HG02763 (cell line): Measurements from ENCODE around the gene HSPA4.
"Not testable (repeated sequence)": the region's sequence is repeated elsewhere in the genome, so short reads cannot be mapped to it uniquely, and the experiment has no call there.

Experiments
- ATAC-seq: cut with Tn5 transposase; IDR thresholded peaks from one replicate; pipeline ENCODE4 v1.9.1; 2021; ENCODE audit warnings: mild to moderate bottlenecking, moderate library complexity; ENCODE audit not compliant: unreplicated experiment

The HSPA4 gene

DNA sequence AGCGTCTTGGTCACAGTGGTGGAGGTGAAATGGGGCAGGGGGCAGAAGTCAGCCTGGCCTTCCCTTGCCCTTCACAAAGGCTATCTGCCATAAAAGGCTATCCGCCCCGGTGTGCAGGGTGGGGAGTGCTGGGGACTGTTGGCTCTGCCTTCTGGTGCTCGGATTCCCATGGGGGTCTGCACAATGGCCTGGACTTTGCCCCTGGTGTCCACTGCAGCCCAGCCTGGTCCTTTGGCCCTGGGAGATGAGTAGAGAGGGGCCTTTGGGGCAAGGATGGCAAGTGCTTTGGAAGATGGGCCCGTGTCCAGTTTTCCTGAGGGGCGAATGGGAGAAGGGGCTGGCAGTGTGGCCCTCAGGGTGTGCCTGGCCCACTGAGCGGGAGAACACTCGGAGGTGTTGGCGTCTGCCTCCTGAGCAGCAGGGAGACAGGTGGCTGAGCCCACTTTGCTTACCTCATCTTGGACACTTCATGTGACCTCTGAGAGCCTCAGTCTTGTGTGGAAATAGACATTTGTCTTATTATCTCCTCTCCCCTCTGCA, 69.9 kb downstream of the HSPA4 start:
- ATAC-seq: no peak

DNA sequence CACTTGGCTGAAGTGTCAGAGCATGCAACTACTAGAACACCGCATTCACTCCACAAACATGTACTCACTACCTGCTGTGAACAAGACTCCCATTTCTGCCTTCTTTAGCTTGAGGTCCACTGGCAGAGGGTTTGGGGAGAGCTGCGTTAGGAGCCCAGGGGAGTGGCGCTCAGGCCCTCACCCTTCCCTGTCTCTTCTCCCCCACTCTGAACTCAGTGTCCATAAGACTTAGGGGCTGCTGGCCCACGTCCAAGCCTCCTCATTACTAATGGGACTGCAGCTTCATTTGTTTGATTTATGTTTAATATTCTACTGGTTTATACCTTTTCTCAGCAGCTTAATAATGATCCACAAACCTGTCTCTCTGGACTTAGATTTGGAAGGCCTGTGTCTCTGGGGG, 70.9 kb downstream of the HSPA4 start:
- no peak for ATAC-seq

DNA sequence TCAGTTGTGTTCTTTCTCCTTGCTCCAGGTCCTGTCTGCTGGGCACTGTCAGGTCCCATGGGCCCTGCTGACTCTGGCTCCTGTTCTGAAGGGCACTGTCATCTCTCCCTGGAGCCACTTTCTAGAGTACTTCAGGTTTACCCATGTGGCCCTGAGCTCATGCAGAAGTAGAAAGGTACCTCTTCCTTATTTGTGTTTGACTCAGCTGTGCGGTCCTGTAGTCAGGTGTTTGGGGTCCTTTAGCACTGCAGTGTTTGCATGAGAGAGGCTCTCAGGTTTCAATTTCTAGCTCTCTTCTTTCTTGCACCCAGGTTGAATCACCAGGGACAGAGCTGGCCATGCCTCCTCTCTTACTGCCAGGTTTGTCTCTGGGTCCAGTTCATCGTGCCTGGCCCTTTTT, 71.5 kb downstream of the HSPA4 start:
- peak; percentile 53 for ATAC-seq

DNA sequence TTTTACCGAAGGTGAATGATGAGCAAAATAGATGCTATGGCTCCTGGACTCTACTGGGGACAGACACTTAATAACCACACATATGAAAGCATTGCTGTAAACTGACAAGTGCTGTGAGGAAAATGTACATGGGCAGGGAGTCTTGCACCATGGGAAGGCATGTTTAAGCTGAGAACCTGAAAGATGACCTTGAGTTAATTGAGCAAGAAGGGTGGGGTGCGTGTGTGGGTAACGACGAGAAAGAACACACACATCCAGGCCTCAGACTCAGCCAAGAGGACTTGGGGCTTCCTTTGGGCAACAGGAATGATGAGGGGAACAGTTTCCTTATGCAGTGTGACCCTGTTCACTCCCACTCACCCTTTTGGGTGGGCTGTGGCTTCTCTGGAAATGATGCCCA, 73.1 kb downstream of the HSPA4 start:
- ATAC-seq: no peak

DNA sequence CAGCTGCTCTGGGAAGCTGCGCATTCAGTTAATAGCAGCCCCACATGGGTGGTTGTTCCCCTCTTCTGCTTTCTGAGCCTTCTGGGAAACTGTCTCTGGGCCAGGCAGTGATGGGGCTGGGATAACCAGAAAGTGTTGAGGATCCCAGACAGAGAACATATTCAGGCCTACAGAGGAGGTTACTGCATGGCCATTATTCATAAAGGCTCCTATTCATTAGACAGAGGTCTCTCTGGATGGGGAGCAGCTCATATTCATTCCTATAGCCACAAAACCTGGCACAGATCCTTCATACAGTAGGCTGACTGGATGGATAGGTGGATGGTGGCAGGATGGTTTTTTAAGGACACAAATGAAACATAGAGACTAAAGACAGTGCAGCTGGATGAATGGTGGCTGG, 76.3 kb downstream of the HSPA4 start:
- ATAC-seq: no peak

DNA sequence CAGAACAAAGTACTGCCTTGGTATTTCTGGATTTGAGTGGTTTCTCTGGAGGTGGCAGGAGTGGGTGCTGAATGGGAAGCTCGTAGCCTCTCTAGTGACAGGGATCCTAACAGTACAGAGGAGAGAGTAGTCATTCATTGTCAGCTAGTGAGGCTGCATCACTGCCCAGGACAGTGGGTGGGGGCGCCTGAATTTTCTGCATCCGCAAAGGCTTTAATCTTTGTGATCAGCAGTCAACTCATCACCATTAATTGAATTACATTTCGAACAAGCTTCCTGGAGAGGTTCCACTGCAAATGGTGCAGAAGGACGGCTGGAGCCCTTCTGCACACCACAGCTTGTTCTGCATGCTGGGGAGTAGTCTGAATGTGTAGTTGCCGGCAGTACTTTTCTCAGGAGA, 77.5 kb downstream of the HSPA4 start:
- ATAC-seq: no peak

- no peak for ATAC-seq
These were observed 78.1 kb downstream of the HSPA4 start for GRCh38 chr5:133129950-133130349.

DNA sequence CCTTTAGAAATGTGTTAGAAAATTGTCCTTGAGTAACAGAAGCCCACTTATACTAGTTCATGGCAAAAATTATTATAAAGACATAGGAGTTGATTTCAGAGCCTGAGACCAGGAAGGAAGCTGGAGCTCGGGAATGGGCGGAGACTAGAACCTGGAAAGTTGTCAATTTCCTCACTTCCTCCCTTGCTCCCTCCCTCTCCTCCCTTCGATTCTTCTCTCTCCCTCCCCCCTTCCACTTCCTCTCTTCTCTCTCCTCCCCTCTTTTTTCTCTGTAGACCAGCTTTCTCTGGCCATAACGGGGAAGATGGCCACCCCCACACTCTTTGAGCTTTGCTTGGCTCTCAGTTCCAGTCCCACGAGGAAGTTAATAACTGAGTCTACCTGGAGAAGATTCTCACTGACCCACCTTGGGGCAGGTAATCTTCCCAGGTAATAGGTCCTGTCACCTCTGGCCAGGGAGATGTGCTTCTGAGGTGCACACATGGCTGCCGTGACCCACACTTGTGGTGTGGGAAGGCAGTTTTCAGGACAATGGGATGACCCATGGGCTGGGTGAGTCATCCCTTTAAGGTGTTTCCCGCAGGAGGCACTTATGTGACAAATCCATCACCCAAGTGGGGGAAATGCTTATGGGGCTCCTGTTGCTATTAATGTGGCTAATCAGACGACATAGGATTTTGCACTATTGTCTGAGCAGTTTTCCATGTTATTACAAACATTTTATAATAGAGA, 78.7 kb downstream of the HSPA4 start:
- no peak for ATAC-seq

- no peak for ATAC-seq
These were observed 80.9 kb downstream of the HSPA4 start for GRCh38 chr5:133132717-133133116.

DNA sequence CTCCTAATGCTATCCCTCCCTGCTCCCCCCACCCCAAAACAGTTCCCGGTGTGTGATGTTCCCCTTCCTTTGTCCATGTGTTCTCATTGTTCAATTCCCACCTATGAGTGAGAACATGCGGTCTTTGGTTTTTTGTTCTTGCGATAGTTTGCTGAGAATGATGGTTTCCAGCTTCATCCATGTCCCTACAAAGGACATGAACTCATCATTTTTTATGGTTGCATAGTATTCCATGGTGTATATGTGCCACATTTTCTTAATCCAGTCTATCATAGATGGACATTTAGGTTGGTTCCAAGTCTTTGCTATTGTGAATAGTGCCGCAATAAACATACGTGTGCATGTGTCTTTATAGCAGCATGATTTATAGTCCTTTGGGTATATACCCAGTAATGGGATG, 81.4 kb downstream of the HSPA4 start:
- ATAC-seq: not testable (repeated sequence)

GRCh38 chr5:133136890-133137289, 85.1 kb downstream of the HSPA4 start:
- not testable (repeated sequence) for ATAC-seq

DNA sequence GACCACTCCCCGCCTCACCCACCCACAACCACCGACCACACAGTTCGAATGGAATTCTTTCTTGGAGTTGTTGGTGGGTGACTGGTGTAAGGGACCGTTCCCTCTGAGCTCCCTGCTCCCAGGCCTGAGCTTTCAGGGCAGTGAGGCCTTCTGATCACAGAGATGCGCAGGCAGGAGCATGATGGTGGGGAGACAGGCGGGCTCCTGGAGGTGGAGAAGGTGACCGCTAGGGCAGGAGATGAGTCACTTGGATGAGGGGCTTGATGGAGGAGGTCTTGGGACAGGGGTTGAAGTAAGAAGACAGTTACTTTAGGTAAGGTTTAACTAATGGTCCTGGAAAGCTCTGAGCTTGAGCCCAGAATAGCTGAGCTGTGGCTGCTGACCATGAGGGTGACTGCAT, 88.5 kb downstream of the HSPA4 start:
- no peak for ATAC-seq

- no peak for ATAC-seq
These were observed 89.9 kb downstream of the HSPA4 start for GRCh38 chr5:133141746-133142145.

GRCh38 chr5:133142782-133143181, 91.0 kb downstream of the HSPA4 start:
- ATAC-seq: no peak

GRCh38 chr5:133144245-133144981, 92.6 kb downstream of the HSPA4 start:
- no peak for ATAC-seq

- ATAC-seq: no peak
These were observed 93.8 kb downstream of the HSPA4 start for GRCh38 chr5:133145436-133146170.

- no peak for ATAC-seq
These were observed 95.6 kb downstream of the HSPA4 start for GRCh38 chr5:133147411-133147810.

GRCh38 chr5:133147815-133148567, 96.2 kb downstream of the HSPA4 start:
- no peak for ATAC-seq

DNA sequence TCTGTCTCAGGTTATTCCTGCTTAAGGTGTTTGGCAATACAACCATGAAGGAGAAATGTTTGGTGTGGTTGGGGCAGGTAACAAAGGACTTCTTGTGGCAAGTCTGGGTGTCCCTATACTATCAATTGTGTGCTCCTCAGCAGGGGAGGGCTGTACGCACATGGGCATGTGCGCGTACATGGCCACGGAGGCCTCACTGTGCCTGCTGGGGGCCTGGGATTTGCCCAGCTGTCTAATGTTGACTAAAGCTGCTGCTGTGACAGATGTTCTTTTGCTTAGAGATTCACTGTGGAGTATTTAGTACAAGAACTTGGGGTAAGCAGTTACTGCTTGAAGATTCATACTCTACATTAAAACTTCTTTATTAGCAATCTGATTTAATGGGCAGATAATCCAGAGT, 97.5 kb downstream of the HSPA4 start:
- no peak for ATAC-seq

GRCh38 chr5:133150909-133151544, 99.2 kb downstream of the HSPA4 start:
- no peak for ATAC-seq
